Testis (tissue), 3 donors: ENCODE data around the gene SPATA1. TPM values are rescaled to one million over a fixed set of nuclear protein-coding genes. Genes with fewer than 3 reads are reported as not detected.
A peak's percentile ranks its signal among the peaks of the same experiment; 100 is the strongest.

Experiments
- DNase-seq: peaks from one replicate; pipeline ENCODE4 v3.0.0-alpha.2; 2019
- H3K27ac ChIP-seq, 2 donors: fragments of 200-600 bp; sonication (generic); one replicate each; pipeline ENCODE4 v1.5.1; 2019
- H3K27me3 ChIP-seq: fragments of 200-600 bp; sonication (generic); one replicate; pipeline ENCODE4 v1.5.1; 2019
- H3K36me3 ChIP-seq: fragments of 200-600 bp; sonication (generic); one replicate; pipeline ENCODE4 v1.5.1; 2017; ENCODE audit warnings: low read depth; ENCODE audit errors: missing control alignments
- H3K4me1 ChIP-seq: fragments of 200-600 bp; sonication (generic); one replicate; pipeline ENCODE4 v1.5.1; 2019
- H3K4me3 ChIP-seq, 2 donors: fragments of 200-600 bp; sonication (generic); one replicate each; pipeline ENCODE4 v1.5.1; 2017 to 2019
- H3K9me3 ChIP-seq: fragments of 200-600 bp; sonication (generic); one replicate; pipeline ENCODE4 v1.5.1; 2017
- POLR2A ChIP-seq: fragments of 450-650 bp; IDR thresholded peaks from one replicate; pipeline ENCODE4 v1.6.1; 2017; ENCODE audit warnings: antibody characterized with exemption, mild to moderate bottlenecking, moderate library complexity
- WGBS, 2 donors: methylation state at CpG; one replicate each; pipeline ENCODE4 v1.1.5; 2018; 5-methylcytosine and 5-hydroxymethylcytosine counted together
- intact Hi-C: fragments of 100-400 bp; cut with DNase I; formaldehyde crosslinking; loops from one replicate; pipeline ENCODE4 v1.15.1; 2023; ENCODE audit warnings: low total_unique reads
- polyA plus RNA-seq: library from polyadenylated mRNA; stranded (reverse); fragments of 350-450 nt; fragmentation: Illumina TruSeq; extraction: RNeasy Lipid Tissue Mini Kit (QIAGEN cat#74804); gene quantifications from one replicate; pipeline ENCODE4 v1.2.3, GENCODE V29; 2014; ENCODE audit warnings: low read depth, low replicate concordance; ENCODE audit not compliant: insufficient read depth
- total RNA-seq, 2 donors: library from RNA; depleted of rRNA; stranded (reverse); fragments of >200 nt; gene quantifications; one replicate each; pipeline ENCODE4 v1.2.3, GENCODE V29; 2016
- TF ChIP-seq, protein P1 (sequence below), 3 experiments: fragments of 450-650 bp in 2 of 3; fragments of 200-600 bp in 1 of 3; sonication (generic) in 1 of 3; IDR thresholded peaks; one replicate each; pipeline ENCODE4 v1.5.1; 2016 to 2019; ENCODE audit warnings: antibody characterized with exemption in 3 of 3, mild to moderate bottlenecking in 2 of 3, moderate library complexity in 1 of 3

SPATA1 gene
- total and polyA plus RNA-seq, 3 donors from 2014 or later: 6.0 to 17.6 (median 7.1) TPM

DNA sequence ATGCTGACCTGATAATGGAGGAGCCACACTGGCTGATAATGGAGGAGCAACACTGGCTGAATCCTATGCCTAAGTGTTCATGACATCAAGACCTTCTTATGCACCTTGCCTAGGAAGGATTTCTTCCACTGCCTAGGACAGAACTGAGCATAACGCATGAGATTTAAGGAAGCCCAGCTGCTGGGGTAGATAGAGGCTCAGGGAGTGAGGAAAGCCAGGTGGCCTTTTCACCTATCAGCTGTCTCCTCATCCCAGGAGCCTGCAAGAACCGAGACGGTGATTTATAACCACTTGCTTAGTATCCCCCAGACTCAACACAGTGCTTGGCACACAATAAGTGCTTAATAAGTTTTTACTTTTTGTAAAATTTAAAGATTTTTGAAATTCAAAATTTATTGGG, 75.5 kb downstream of the SPATA1 start:
- H3K4me1 ChIP-seq: peaks cover 7% of the 10 kb centered on the region
- no peak overlapping the region for H3K27ac ChIP-seq
- no peak for DNase-seq
- H3K9me3 ChIP-seq: no peaks in the 10 kb centered on the region
- no peaks in the 10 kb centered on the region for H3K36me3 ChIP-seq
- no peak overlapping the region for H3K4me3 ChIP-seq
- intact Hi-C loops: no loop called here
- TF ChIP-seq, protein P1, sequence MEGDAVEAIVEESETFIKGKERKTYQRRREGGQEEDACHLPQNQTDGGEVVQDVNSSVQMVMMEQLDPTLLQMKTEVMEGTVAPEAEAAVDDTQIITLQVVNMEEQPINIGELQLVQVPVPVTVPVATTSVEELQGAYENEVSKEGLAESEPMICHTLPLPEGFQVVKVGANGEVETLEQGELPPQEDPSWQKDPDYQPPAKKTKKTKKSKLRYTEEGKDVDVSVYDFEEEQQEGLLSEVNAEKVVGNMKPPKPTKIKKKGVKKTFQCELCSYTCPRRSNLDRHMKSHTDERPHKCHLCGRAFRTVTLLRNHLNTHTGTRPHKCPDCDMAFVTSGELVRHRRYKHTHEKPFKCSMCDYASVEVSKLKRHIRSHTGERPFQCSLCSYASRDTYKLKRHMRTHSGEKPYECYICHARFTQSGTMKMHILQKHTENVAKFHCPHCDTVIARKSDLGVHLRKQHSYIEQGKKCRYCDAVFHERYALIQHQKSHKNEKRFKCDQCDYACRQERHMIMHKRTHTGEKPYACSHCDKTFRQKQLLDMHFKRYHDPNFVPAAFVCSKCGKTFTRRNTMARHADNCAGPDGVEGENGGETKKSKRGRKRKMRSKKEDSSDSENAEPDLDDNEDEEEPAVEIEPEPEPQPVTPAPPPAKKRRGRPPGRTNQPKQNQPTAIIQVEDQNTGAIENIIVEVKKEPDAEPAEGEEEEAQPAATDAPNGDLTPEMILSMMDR (IDR thresholded peaks at IDR 0.05): no peak
- TF ChIP-seq POLR2A: no peak
- 85 to 91% methylated on average over 3 of the region's 3 CpGs for WGBS, 2 donors
- no peaks in the 10 kb centered on the region for H3K27me3 ChIP-seq

DNA sequence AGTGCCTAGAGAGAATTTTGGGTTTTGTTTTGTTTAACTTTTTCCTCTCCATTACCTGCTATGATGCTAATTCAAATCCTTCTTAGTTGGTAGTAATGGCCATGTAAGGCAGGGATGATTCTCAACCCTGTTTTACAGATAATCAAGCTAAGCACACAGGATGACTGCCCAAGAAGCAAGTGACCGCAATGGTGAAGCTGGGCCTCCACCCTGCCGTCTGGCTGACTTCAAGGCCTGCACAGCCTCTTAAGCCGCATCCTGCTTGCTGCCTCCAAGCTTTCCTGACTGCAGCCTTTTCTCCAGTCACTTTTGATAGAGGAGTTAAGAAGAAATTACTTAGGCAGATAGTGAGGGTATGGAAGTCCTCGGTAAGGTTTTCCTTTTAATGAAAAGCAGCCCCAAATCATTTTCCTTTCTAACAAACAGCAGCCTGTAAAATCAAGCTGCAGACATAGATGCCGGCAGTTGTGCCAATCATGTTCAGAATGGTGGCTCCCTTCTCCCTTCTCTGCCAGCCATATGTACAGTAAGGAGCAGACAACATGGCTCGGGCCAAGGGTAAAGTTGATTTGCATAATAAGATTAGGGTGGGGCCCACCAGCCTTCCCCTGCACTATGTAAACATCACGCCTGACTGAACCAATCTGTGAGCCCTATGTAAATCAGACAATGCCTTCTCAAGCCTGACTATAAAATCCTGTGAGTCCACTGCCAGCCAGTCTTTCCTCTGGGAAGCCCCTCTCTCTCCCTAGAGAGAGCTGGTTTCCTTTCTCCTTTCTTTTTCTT, 76.8 kb downstream of the SPATA1 start:
- DNase-seq: no peak
- H3K27ac ChIP-seq: no peak overlapping the region
- no peaks in the 10 kb centered on the region for H3K36me3 ChIP-seq
- no peak for TF ChIP-seq POLR2A
- TF ChIP-seq, protein P1 (IDR thresholded peaks at IDR 0.05): no peak
- H3K27me3 ChIP-seq: no peaks in the 10 kb centered on the region
- no peak overlapping the region for H3K4me3 ChIP-seq
- H3K9me3 ChIP-seq: no peaks in the 10 kb centered on the region
- intact Hi-C loops: no loop called here
- H3K4me1 ChIP-seq: peaks cover 7% of the 10 kb centered on the region
- WGBS, 2 donors: 82% methylated on average over 7 of the region's 7 CpGs

DNA sequence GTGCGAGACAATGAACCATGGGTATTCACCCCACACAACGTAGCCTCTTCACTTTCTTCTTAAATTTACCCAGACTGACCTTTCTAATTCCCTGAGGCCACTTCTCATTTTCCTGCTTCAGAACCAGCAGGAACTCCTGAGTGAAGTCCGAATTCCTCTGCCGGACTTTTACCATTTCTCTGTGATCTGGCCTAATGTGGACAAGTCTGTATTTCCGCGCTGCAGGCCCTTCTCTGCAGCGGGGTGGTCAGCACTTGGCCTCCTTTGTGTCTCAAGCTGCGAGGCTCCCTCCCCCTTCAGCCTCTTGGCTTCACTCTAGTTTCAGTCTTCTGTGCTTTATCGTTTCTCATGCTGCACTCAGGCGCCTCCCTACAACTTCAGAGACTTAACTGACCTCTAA, 77.5 kb downstream of the SPATA1 start:
- Histone ChIP-seq H3K27ac (no peak overlapping the region), H3K36me3 (no peaks in the 10 kb centered on the region), H3K4me3 (no peak overlapping the region), H3K9me3 (no peaks in the 10 kb centered on the region), H3K27me3 (no peaks in the 10 kb centered on the region), H3K4me1 (peaks cover 7% of the 10 kb centered on the region)
- TF ChIP-seq, protein P1 (IDR thresholded peaks at IDR 0.05): no peak
- TF ChIP-seq POLR2A: no peak
- 50 to 64% methylated on average over 10 of the region's 10 CpGs for WGBS, 2 donors
- peak; percentile 46 for DNase-seq
- intact Hi-C loops: no loop called here

DNA sequence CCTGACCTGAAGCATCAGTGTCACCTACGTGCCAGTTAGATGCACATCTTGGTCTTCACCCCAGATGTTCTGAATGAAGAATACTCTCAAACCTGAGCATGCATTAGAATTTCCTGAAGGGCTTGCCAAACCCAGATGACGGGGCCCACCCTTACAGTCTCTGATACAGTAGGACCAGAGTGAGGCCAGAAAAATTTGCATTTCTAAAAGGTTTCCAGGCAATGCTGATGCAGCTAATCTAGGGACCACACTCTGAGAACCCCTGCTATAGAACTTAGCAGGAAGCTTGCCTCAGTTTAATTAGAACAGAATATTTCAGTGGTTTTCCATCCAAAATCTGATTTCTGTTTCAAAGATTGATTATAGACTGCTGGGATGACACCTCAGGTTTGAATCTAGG, 77.9 kb downstream of the SPATA1 start:
- H3K4me3 ChIP-seq: no peak overlapping the region
- H3K27ac ChIP-seq: no peak overlapping the region
- no peaks in the 10 kb centered on the region for H3K9me3 ChIP-seq
- DNase-seq: no peak
- H3K36me3 ChIP-seq: no peaks in the 10 kb centered on the region
- intact Hi-C loops: no loop called here
- no peaks in the 10 kb centered on the region for H3K27me3 ChIP-seq
- WGBS, 2 donors: 63 to 75% methylated on average over 2 of the region's 2 CpGs
- H3K4me1 ChIP-seq: peaks cover 7% of the 10 kb centered on the region
- no peak for TF ChIP-seq POLR2A
- TF ChIP-seq, protein P1 (IDR thresholded peaks at IDR 0.05): no peak

DNA sequence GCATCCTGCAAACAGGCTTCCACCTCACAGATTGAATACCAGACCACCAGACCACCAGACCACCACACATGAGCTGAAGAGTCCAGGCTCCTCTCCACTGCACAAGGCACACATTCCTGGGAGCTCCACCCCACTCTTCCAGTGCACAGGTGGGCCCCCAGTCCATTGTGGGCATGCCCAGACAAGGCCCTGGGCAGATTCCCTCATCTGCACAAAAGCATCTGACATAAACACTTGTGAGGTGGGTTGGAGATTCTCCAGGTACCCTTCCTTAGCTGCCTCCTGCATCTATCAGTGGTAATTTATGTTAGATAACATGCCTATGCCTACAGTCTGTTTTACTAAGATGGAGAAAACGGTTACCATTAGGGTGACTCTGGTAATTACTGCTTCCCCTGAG, 79.6 kb downstream of the SPATA1 start:
- WGBS, 2 donors: 0% methylated on average over 1 of the region's 1 CpG
- H3K9me3 ChIP-seq: no peaks in the 10 kb centered on the region
- no peak for TF ChIP-seq POLR2A
- TF ChIP-seq, protein P1 (IDR thresholded peaks at IDR 0.05): no peak
- peaks cover 7% of the 10 kb centered on the region for H3K4me1 ChIP-seq
- H3K4me3 ChIP-seq: no peak overlapping the region
- no peaks in the 10 kb centered on the region for H3K27me3 ChIP-seq
- no peak for DNase-seq
- intact Hi-C loops: no loop called here
- H3K27ac ChIP-seq: no peak overlapping the region
- H3K36me3 ChIP-seq: no peaks in the 10 kb centered on the region
